ENCODE measurements around the gene CNMD. TPM values are rescaled to one million over a fixed set of nuclear protein-coding genes. Genes with fewer than 3 reads are reported as not detected.

The CNMD gene
- total and polyA plus RNA-seq, 2 of the 8 experiments (the other 6 are each of a cell fraction or from before 2014, with no cell fraction given): 87.4 to 113 TPM

GRCh38 chr13:52701728-52702465 lies 37.7 kb downstream of the CNMD start:
- H2AK5ac ChIP-seq (ENCODE audit: low read depth, low read length): no peak overlapping the region
- H2BK15ac ChIP-seq (ENCODE audit: low read length): no peak overlapping the region
- H3K79me1 ChIP-seq (ENCODE audit: low read depth, low read length): no peaks in the 10 kb centered on the region
- H3K4me3 ChIP-seq (ENCODE audit: extremely low read depth in 1 of 4, insufficient read depth in 2 of 4, low read depth in 3 of 4, low read length in 4 of 4): no peak overlapping the region
- no peak overlapping the region for H4K5ac ChIP-seq (ENCODE audit: insufficient read length, low read depth, low read length)
- no peak overlapping the region for H2BK5ac ChIP-seq (ENCODE audit: low read depth, low read length)
- no peak overlapping the region for H2BK12ac ChIP-seq (ENCODE audit: low read depth, low read length)
- POLR2A ChIA-PET (ENCODE audit: partially characterized antibody): interaction anchor here (0.7 to 7.2 kb wide), 10 partner anchors 9 to 253 kb away, joined by 3 to 28 read pairs (median 3); no protein-coding TSS in a partner anchor
- H3K36me3 ChIP-seq (ENCODE audit: control insufficient read depth in 2 of 4, insufficient read depth in 4 of 4, low read length in 3 of 4): peaks cover 0 to 7% (median 0%) of the 10 kb centered on the region in 4 experiments; a peak in 1 of 8 replicates
- no peak overlapping the region for H3K4ac ChIP-seq (replicated peaks; ENCODE audit: insufficient read length, low read depth, low read length)
- H3K27me3 ChIP-seq (replicated peaks in 1 of 4; ENCODE audit: control insufficient read depth in 3 of 4, extremely low read depth in 1 of 4, insufficient read depth in 3 of 4, low read length in 3 of 4): no peaks in the 10 kb centered on the region
- no peak overlapping the region for H3K4me2 ChIP-seq (ENCODE audit: insufficient read depth in 1 of 2, low read depth in 2 of 2, low read length in 2 of 2)
- TF ChIP-seq KDM5A (IDR thresholded peaks at IDR 0.05; ENCODE audit: low read length) (no peak), TEAD4 (IDR thresholded peaks at IDR 0.05; ENCODE audit: low read depth, low read length) (0 out of 2 replicates have a peak, but pooled peaks have one; percentile 12)
- no peak overlapping the region for H2BK120ac ChIP-seq (replicated peaks; ENCODE audit: low read depth, low read length)
- FAIRE-seq: no peak
- H3K79me2 ChIP-seq (ENCODE audit: control insufficient read depth in 1 of 2, insufficient read depth in 2 of 2, low read length in 2 of 2): no peaks in the 10 kb centered on the region
- H2BK20ac ChIP-seq (ENCODE audit: low read length): no peak overlapping the region
- H3K56ac ChIP-seq (replicated peaks; ENCODE audit: insufficient read length, low read depth, low read length): no peak overlapping the region
- 0 out of 2 replicates have a peak, but pooled peaks cover 2% of the 10 kb centered on the region for H3K23me2 ChIP-seq (ENCODE audit: low read depth, low read length)
- no peaks in the 10 kb centered on the region for H4K20me1 ChIP-seq (replicated peaks in 1 of 2; ENCODE audit: control insufficient read depth in 1 of 2, insufficient read depth in 2 of 2, low read length in 2 of 2)
- H4K91ac ChIP-seq (replicated peaks; ENCODE audit: insufficient read length, low read length): no peak overlapping the region
- H3K9me3 ChIP-seq (ENCODE audit: insufficient read depth in 2 of 2, low read depth in 1 of 2, low read length in 1 of 2): no peaks in the 10 kb centered on the region
- no peak overlapping the region for H3K18ac ChIP-seq (ENCODE audit: extremely low read depth, low read length)
- no peak overlapping the region for H2AFZ ChIP-seq (ENCODE audit: low read length)
- CTCF ChIA-PET (ENCODE audit: partially characterized antibody): interaction anchor here (0.7 to 3.3 kb wide), 7 partner anchors 12 to 107 kb away, joined by 3 to 18 read pairs (median 5); no protein-coding TSS in a partner anchor
- no peak overlapping the region for H4K8ac ChIP-seq (ENCODE audit: extremely low read depth, insufficient read depth, low read length)
- peaks cover 0 to 3% (median 1%) of the 10 kb centered on the region in 4 experiments; a peak in 3 of 7 replicates for H3K4me1 ChIP-seq (replicated peaks in 1 of 4; ENCODE audit: control insufficient read depth in 3 of 4, insufficient read depth in 4 of 4, low read length in 3 of 4)
- H3K27ac ChIP-seq (ENCODE audit: low read depth, low read length): no peak overlapping the region
- DNase-seq (ENCODE audit: low read depth in 1 of 2, low spot score in 2 of 2): no peak
- no peak overlapping the region for H3K9ac ChIP-seq (replicated peaks in 1 of 4; ENCODE audit: extremely low read depth in 1 of 4, low read depth in 3 of 4, low read length in 3 of 4)
- WGBS, 2 experiments (ENCODE audit: extremely low coverage in 1 of 2, insufficient coverage in 1 of 2, insufficient read length in 1 of 2, insufficient replicate concordance in 2 of 2, low coverage in 1 of 2, low lambda C conversion rate in 2 of 2, missing lambda C conversion rate in 1 of 2): 84% methylated on average over 6 of the region's 6 CpGs; no CpG with 5 or more reads in 1 of the 2 experiments
- H3K14ac ChIP-seq (ENCODE audit: insufficient read length): no peak overlapping the region
- H3K23ac ChIP-seq (ENCODE audit: insufficient read length): no peak overlapping the region

Data from H1 (cell line).